GM18507 (cell line): ENCODE results near the gene KRTAP10-1.
"Not testable (repeated sequence)": the region's sequence is repeated elsewhere in the genome, so short reads cannot be mapped to it uniquely, and the experiment has no call there.

Experiments used
- DNase-seq: peaks from one replicate; pipeline ENCODE4 v3.0.0; 2011; ENCODE audit warnings: low read depth; ENCODE audit not compliant: insufficient read length; ENCODE audit errors: extremely low spot score
- FAIRE-seq: peaks from 2 replicates; lab custom pipeline; 2011; peaks lifted over from hg19 to GRCh38; lab: Jason Lieb, UNC

The KRTAP10-1 gene, protein sequence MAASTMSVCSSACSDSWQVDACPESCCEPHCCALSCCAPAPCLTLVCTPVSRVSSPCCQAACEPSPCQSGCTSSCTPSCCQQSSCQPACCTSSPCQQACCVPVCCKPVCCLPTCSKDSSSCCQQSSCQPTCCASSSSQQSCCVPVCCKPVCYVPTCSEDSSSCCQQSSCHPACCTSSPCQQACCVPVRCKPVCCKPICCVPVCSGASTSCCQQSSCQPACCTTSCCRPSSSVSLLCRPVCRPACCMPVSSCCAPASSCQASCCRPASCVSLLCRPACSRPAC

DNA sequence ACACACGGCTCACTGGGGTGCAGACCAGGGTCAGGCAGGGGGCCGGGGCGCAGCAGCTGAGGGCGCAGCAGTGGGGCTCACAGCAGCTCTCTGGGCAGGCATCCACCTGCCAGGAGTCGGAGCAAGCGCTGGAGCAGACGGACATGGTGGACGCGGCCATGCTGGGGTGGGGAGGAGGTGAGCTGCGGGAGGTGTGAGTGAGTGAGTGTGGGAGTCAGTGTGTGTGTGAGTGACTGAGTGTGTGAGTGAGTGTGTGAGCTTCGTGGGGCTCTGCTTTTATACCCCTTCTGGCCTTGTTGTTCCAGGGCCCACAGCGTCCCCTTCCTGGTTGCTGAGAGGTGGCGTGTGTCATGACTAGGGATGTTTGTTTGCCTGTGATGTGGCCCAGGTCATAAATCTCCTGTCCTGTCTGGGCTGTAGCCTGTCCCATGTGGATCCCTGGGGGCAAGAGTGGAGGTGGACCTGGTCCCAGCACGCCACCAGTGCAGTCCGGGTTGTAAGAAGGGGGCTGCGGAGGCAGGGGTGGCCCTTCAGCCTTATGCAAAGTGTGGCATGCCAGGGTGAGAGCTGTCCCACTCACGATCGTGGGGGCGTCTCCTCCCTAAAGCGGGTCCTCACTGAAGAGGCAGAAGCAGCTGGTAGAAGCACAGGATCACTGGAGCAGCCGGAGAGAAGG is at the start of gene KRTAP10-1:
KRTAP10-1 (minus strand) TSS at position 205 of the 676 bp plus-strand sequence; CDS start at position 160, 45 bp downstream.
- DNase-seq, result no peak
- no peak for FAIRE-seq

DNA sequence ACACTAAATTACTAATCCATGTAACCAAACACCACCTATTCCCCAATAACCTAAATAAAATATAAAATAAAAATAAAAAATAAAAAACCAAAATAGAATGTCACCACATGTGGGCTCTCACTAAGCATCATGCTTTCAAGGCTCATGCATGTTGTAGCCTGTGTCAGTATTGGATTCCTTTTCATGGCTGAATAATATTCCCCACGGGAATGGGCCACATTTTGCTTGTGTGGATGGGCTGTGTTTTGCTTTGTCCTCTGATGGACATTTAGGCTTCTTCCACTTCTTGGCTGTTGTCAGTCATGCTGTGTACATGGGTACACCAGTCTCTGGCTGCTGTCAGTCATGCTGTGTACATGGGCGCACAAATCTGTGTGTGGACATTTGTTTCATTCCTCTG is 49.1 kb upstream of the KRTAP10-1 start:
- FAIRE-seq (no peak), DNase-seq (no peak)

GRCh38 chr21:44585892-44586291 is 45.9 kb upstream of the KRTAP10-1 start:
- FAIRE-seq (no peak), DNase-seq (no peak)

DNA sequence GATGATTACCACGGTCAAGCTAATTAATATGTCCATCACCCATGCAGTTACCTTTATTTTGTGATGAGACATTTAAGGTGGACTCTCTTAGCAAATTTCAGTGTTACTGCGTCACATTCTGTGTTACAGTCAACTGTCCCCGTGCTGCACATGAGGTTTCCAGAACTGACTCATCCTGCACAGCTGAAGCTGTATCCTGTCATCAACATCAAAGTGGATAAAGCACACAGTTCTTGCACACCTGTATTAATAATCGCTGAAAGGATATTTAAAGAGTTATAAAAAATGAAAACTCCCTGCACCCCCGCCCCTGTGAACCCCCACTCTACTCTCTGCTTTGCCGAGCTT is 43.8 kb upstream of the KRTAP10-1 start:
- FAIRE-seq (no peak), DNase-seq (no peak)

- FAIRE-seq (no peak), DNase-seq (no peak)
These were observed 43.2 kb upstream of the KRTAP10-1 start for GRCh38 chr21:44583089-44583799.

DNA sequence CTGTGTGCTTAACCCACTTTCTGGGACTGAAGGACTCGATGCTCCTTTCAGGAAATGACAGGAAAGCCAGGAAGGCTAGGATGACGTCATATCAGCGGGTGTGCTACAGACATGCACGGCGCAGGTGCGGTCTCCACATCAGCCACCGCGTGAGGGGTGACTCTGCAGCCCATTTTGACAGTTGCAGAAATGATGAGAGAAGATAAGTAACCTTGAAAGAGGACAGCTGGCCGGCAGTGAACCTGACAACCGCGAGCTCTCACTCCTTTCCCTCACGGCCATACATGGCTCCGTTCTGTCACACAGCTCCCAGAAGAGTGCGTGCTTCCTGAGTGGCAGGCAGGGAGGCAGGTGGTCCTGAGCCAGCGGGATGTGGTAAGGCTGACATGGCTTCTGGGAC is 42.1 kb upstream of the KRTAP10-1 start:
- DNase-seq (no peak), FAIRE-seq (no peak)

DNA sequence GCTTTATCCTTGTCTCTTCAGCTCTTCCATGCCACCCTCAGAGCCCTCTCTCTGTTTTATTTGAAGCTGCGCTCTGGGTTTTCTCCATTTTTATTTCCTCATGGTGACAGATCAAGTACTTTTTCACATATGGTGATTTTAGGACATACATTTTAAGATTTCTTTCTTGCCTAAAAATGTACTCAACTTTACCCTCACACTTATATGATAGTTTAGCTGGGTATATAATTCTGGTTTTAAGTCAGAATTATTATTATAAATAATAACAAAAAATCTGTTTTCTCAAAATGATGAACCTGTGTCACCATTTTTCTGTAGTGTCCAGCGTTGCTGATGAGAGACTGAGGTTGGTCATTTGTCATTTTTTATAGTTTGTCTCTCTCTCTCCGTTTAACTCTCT is 41.2 kb upstream of the KRTAP10-1 start:
- DNase-seq (no peak), FAIRE-seq (no peak)

DNA sequence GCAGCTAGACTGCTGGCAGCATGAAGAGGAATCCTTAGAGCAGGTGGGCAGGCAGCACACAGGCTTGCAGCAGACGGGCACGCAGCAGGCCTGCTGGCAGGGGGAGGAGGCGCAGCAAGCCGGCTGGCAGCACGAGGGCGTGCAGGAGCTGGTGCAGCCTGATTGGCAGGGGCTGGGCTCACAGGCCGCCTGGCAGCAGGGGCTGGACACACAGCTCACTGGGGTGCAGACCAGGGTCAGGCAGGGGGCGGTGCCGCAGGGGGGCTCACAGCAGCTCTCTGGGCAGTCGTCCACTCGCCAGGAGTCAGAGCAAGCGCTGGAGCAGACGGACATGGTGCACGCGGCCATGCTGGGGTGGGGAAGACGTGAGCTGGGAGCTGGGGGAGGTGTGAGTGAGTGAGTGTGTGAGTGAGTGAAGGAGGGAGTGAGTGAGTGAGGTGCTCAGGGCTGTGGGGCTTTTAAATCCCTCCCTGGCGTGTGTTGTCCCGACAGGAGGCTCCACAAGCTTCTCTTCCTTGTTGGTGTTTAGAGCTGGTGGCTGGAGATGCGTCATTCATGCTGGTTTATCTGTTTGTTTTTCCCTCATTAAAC is 40.3 kb upstream of the KRTAP10-1 start, which contains the start of gene KRTAP10-5:
KRTAP10-5 (minus strand) TSS at position 374 of the 591 bp plus-strand sequence; CDS start at position 348, 26 bp downstream.
- not testable (repeated sequence) for DNase-seq, FAIRE-seq

DNA sequence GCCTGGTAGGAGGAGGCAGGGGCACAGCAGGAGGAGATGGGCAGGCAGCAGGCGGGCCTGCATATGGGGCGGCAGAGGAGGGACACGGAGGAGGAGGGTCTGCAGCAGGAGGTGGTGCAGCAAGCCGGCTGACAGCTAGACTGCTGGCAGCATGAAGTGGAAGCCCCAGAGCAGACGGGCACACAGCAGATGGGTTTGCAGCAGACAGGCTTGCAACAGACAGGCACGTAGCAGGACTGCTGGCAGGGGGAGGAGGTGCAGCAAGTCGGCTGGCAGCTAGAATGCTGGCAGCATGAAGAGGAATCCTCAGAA is 39.8 kb upstream of the KRTAP10-1 start:
- no peak for FAIRE-seq
- no peak for DNase-seq

- DNase-seq (no peak), FAIRE-seq (no peak)
These were observed 39.2 kb upstream of the KRTAP10-1 start for GRCh38 chr21:44579056-44579832.

DNA sequence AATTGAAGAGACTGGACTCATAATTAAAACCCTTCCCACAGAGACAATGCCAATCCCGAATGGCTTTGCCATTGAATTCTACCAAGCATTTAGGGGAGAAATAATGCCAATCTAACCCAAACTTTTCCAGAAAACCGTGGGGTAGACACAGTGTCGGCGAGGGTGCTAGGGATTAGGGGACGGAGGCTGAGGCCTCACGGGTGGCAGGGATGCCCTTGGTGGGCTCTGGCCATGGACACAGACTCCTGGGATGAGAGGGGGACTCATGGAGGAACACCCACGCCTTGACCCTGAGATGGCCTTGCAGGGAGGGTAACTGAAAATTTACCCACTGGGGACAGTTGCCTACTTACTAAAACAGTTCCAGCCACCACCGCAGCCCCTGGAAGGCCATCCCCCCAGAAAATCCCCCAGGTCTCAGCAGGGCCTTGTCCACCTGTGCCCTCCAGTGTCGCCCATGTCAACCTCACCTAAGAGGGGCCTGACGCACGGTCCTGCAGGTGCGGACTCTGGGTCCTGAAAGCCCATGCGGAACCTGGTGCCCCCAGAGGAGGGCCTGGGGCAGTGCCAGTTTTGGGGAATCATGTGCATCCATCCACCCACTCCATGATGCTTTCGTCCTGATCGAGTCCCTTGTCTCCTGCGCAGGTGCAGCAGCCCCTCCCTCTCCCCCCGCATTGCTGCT is 38.5 kb upstream of the KRTAP10-1 start:
- no peak for DNase-seq
- FAIRE-seq, result no peak

GRCh38 chr21:44576025-44576420 is 36.0 kb upstream of the KRTAP10-1 start:
- DNase-seq (no peak), FAIRE-seq (no peak)

GRCh38 chr21:44575307-44576024 is 35.5 kb upstream of the KRTAP10-1 start:
- DNase-seq, result no peak
- FAIRE-seq, result no peak

- DNase-seq (no peak), FAIRE-seq (no peak)
These were observed 34.7 kb upstream of the KRTAP10-1 start for GRCh38 chr21:44574457-44575306.

DNA sequence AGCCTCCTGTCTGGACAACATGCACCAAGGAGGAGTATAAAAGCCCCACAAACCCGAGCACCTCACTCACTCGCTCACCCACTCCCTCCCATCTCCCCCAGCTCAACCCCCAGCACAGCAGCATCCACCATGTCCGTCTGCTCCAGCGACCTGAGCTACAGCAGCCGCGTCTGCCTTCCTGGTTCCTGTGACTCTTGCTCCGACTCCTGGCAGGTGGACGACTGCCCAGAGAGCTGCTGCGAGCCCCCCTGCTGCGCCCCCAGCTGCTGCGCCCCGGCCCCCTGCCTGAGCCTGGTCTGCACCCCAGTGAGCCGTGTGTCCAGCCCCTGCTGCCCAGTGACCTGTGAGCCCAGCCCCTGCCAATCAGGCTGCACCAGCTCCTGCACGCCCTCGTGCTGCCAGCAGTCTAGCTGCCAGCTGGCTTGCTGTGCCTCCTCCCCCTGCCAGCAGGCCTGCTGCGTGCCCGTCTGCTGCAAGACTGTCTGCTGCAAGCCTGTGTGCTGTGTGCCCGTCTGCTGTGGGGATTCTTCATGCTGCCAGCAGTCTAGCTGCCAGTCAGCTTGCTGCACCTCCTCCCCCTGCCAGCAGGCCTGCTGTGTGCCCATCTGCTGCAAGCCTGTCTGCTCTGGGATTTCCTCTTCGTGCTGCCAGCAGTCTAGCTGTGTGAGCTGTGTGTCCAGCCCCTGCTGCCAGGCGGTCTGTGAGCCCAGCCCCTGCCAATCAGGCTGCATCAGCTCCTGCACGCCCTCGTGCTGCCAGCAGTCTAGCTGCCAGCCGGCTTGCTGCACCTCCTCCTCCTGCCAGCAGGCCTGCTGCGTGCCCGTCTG is 33.8 kb upstream of the KRTAP10-1 start, which contains the start of gene KRTAP10-4:
KRTAP10-4 (plus strand) TSS at position 100 of the 827 bp plus-strand sequence; CDS start at position 130, 30 bp downstream.
- not testable (repeated sequence) for DNase-seq, FAIRE-seq

- FAIRE-seq (no peak), DNase-seq (no peak)
These were observed 33.1 kb upstream of the KRTAP10-1 start for GRCh38 chr21:44572959-44573583.
